IMR-90 (cell line): Measurements from ENCODE around the gene PTRH2. TPM values are rescaled to one million over a fixed set of nuclear protein-coding genes. Genes with fewer than 3 reads are reported as not detected.

Experiments used
- ATAC-seq: fragments of 200-7000 bp; cut with Tn5 transposase; 2 replicates; pipeline ENCODE4 v1.9.1; 2020; ENCODE audit warnings: low read depth, mild to moderate bottlenecking, moderate library complexity
- BruUV-seq: library from RNA; stranded (reverse); fragments of 400-500 nt; replicated peaks from 2 replicates; lab custom pipeline; 2021; lab: Mats Ljungman, UMichigan
- CTCF ChIA-PET: fragments of 300-600 bp; formaldehyde crosslinking; extraction: SDS; loops from one replicate; lab custom pipeline; 2021; ENCODE audit warnings: antibody characterized with exemption; lab: Yijun Ruan, JAX
- POLR2A ChIA-PET: fragments of 300-600 bp; sonication (Branson Sonifier 250); formaldehyde crosslinking; loops from one replicate; lab custom pipeline; 2022; ENCODE audit warnings: antibody characterized with exemption; ENCODE audit not compliant: unreplicated experiment; lab: Charles Lee
- DNase-seq: peaks from one replicate; pipeline ENCODE4 v3.0.0; 2013
- H2AFZ ChIP-seq: replicated peaks from 2 replicates; pipeline ENCODE3; 2013; ENCODE audit warnings: low read length, mild to moderate bottlenecking; ENCODE audit not compliant: poor library complexity
- H2AK5ac ChIP-seq: 2 replicates; pipeline ENCODE4 v1.6.1; 2013; ENCODE audit warnings: low read depth, low read length, inconsistent platforms
- H2AK9ac ChIP-seq: replicated peaks from 2 replicates; pipeline ENCODE3; 2013; ENCODE audit warnings: mild to moderate bottlenecking, low read depth, low read length, moderate library complexity; ENCODE audit not compliant: poor library complexity
- H2BK120ac ChIP-seq: 2 replicates; pipeline ENCODE4 v1.6.1; 2013; ENCODE audit warnings: low read depth, low read length, inconsistent platforms
- H2BK15ac ChIP-seq: 3 replicates; pipeline ENCODE4 v1.6.1; 2013; ENCODE audit warnings: low read depth, low read length, inconsistent platforms
- H2BK20ac ChIP-seq: 2 replicates; pipeline ENCODE4 v1.6.1; 2013; ENCODE audit warnings: low read depth, mild to moderate bottlenecking, inconsistent platforms, low read length, moderate library complexity
- H2BK5ac ChIP-seq: 2 replicates; pipeline ENCODE4 v1.6.1; 2013; ENCODE audit warnings: mild to moderate bottlenecking, low read depth, low read length, inconsistent platforms; ENCODE audit not compliant: poor library complexity, severe bottlenecking
- H3K14ac ChIP-seq: replicated peaks from 2 replicates; pipeline ENCODE4 v1.6.1; 2013; ENCODE audit warnings: low read depth, low read length, inconsistent platforms
- H3K18ac ChIP-seq: 2 replicates; pipeline ENCODE4 v1.6.1; 2013; ENCODE audit warnings: low read depth, low read length, control low read depth
- H3K23ac ChIP-seq: 2 replicates; pipeline ENCODE4 v1.6.1; 2013; ENCODE audit warnings: low read depth, low read length, inconsistent platforms
- H3K27ac ChIP-seq: 2 replicates; pipeline ENCODE4 v1.5.1; 2013; ENCODE audit warnings: mild to moderate bottlenecking, control low read depth, low read length; ENCODE audit not compliant: insufficient read depth
- H3K27me3 ChIP-seq: 2 replicates; pipeline ENCODE4 v1.6.1; 2013; ENCODE audit warnings: low read length; ENCODE audit not compliant: control insufficient read depth, insufficient read depth
- H3K36me3 ChIP-seq: 2 replicates; pipeline ENCODE4 v1.6.1; 2013; ENCODE audit warnings: low read length, mixed read lengths; ENCODE audit not compliant: control insufficient read depth, insufficient read depth
- H3K4ac ChIP-seq: 2 replicates; pipeline ENCODE4 v1.6.1; 2013; ENCODE audit warnings: low read depth, low read length, inconsistent platforms
- H3K4me1 ChIP-seq: 2 replicates; pipeline ENCODE4 v1.6.1; 2013; ENCODE audit warnings: low read length, mixed read lengths; ENCODE audit not compliant: control insufficient read depth, insufficient read depth
- H3K4me2 ChIP-seq: 2 replicates; pipeline ENCODE4 v1.6.1; 2013; ENCODE audit warnings: low read depth, mild to moderate bottlenecking, control low read depth, low read length, moderate library complexity
- H3K4me3 ChIP-seq: 2 replicates; pipeline ENCODE4 v1.5.1; 2013; ENCODE audit warnings: low read depth, mild to moderate bottlenecking, control low read depth, low read length, moderate library complexity; ENCODE audit not compliant: insufficient read depth
- H3K56ac ChIP-seq: 2 replicates; pipeline ENCODE4 v1.6.1; 2013; ENCODE audit warnings: low read length, inconsistent platforms; ENCODE audit not compliant: insufficient read depth; ENCODE audit errors: extremely low read depth
- H3K79me1 ChIP-seq, 2 experiments: 2 replicates each; pipeline ENCODE4 v1.6.1; 2013; ENCODE audit warnings: low read length in 2 of 2, inconsistent platforms in 1 of 2, low read depth in 1 of 2
- H3K9ac ChIP-seq: 2 replicates; pipeline ENCODE4 v1.6.1; 2013; ENCODE audit warnings: low read depth, low read length, control low read depth
- H3K9me1 ChIP-seq: 2 replicates; pipeline ENCODE4 v1.6.1; 2013; ENCODE audit warnings: low read length, inconsistent platforms; ENCODE audit not compliant: insufficient read depth
- H3K9me3 ChIP-seq: 2 replicates; pipeline ENCODE4 v1.6.1; 2013; ENCODE audit warnings: low read length; ENCODE audit not compliant: control insufficient read depth, insufficient read depth
- H4K20me1 ChIP-seq: 2 replicates; pipeline ENCODE4 v1.6.1; 2013; ENCODE audit warnings: low read length, inconsistent platforms; ENCODE audit not compliant: insufficient read depth
- H4K5ac ChIP-seq: 2 replicates; pipeline ENCODE4 v1.6.1; 2013; ENCODE audit warnings: mild to moderate bottlenecking, low read depth, low read length, control low read depth
- H4K8ac ChIP-seq, 2 experiments: 2 replicates each; pipeline ENCODE4 v1.6.1; 2013; ENCODE audit warnings: low read depth in 2 of 2, low read length in 2 of 2, control low read depth in 1 of 2, inconsistent platforms in 1 of 2
- H4K91ac ChIP-seq: 2 replicates; pipeline ENCODE4 v1.6.1; 2013; ENCODE audit warnings: low read depth, low read length, inconsistent platforms; ENCODE audit not compliant: insufficient read depth
- BHLHE40 ChIP-seq: fragments of 150-350 bp; IDR thresholded peaks from 2 replicates; pipeline ENCODE4 v1.6.1; 2016; ENCODE audit warnings: mild to moderate bottlenecking, low read depth, low read length
- CEBPB ChIP-seq: IDR thresholded peaks from 2 replicates; pipeline ENCODE4 v1.6.1; 2012; ENCODE audit warnings: low read depth, low read length, improper control_type of control experiment
- CHD1 ChIP-seq: IDR thresholded peaks from 2 replicates; pipeline ENCODE4 v1.6.1; 2012; ENCODE audit warnings: low read depth, low read length, improper control_type of control experiment
- CTCF ChIP-seq: conservative IDR thresholded peaks from 2 replicates; pipeline ENCODE4 v1.5.1; 2012; ENCODE audit warnings: mild to moderate bottlenecking, low read depth, low read length, improper control_type of control experiment
- ELK1 ChIP-seq: fragments of 150-350 bp; IDR thresholded peaks from 2 replicates; pipeline ENCODE4 v1.6.1; 2016; ENCODE audit warnings: low read depth, mild to moderate bottlenecking, low read length, moderate library complexity, borderline replicate concordance
- FOS ChIP-seq: fragments of 150-350 bp; IDR thresholded peaks from 2 replicates; pipeline ENCODE4 v1.6.1; 2016; ENCODE audit warnings: low read depth, low read length
- MAFK ChIP-seq: IDR thresholded peaks from 2 replicates; pipeline ENCODE4 v1.6.1; 2012; ENCODE audit warnings: low read depth, low read length, improper control_type of control experiment
- MAZ ChIP-seq: IDR thresholded peaks from 2 replicates; pipeline ENCODE4 v1.6.1; 2012; ENCODE audit warnings: low read depth, mild to moderate bottlenecking, low read length, improper control_type of control experiment, moderate library complexity, borderline replicate concordance
- MXI1 ChIP-seq: IDR thresholded peaks from 2 replicates; pipeline ENCODE4 v1.6.1; 2012; ENCODE audit warnings: low read depth, mild to moderate bottlenecking, low read length, moderate library complexity, borderline replicate concordance
- NFE2L2 ChIP-seq: fragments of 150-350 bp; IDR thresholded peaks from 2 replicates; pipeline ENCODE4 v1.6.1; 2016; ENCODE audit warnings: low read depth, mild to moderate bottlenecking, low read length
- POLR2A ChIP-seq: IDR thresholded peaks from 2 replicates; pipeline ENCODE4 v1.6.1; 2012; ENCODE audit warnings: mild to moderate bottlenecking, low read depth, low read length
- RAD21 ChIP-seq: IDR thresholded peaks from 2 replicates; pipeline ENCODE4 v1.6.1; 2012; ENCODE audit warnings: low read length, improper control_type of control experiment
- RCOR1 ChIP-seq: IDR thresholded peaks from 2 replicates; pipeline ENCODE4 v1.6.1; 2012; ENCODE audit warnings: mild to moderate bottlenecking, low read length, improper control_type of control experiment; ENCODE audit not compliant: insufficient replicate concordance
- RFX5 ChIP-seq: IDR thresholded peaks from 2 replicates; pipeline ENCODE4 v1.8.0; 2012; ENCODE audit warnings: low read depth, mild to moderate bottlenecking, low read length, moderate library complexity
- SMC3 ChIP-seq: fragments of 150-350 bp; IDR thresholded peaks from 2 replicates; pipeline ENCODE4 v1.6.1; 2016; ENCODE audit warnings: low read depth, mild to moderate bottlenecking, antibody characterized with exemption, low read length, moderate library complexity
- WGBS, 2 experiments: methylation state at CpG; one replicate each; pipeline versions ENCODE4 v1.1.5 to v1.1.7; 2013; ENCODE audit warnings: missing lambda C conversion rate in 2 of 2; ENCODE audit not compliant: insufficient read length in 1 of 2; ENCODE audit errors: extremely low coverage in 2 of 2; 5-methylcytosine and 5-hydroxymethylcytosine counted together
- dilution Hi-C: fragments of 300-500 bp; cut with HindIII; formaldehyde crosslinking; loops from one replicate; pipeline ENCODE4 v1.14.3; 2018; ENCODE audit warnings: low sequenced_read_pairs; ENCODE audit not compliant: unreplicated experiment
- in situ Hi-C: fragments of 300-500 bp; cut with MboI; formaldehyde crosslinking; loops from 3 replicates; pipeline ENCODE4 v1.14.3; 2019; ENCODE audit warnings: low sequenced_read_pairs, inconsistent platforms, mixed read lengths
- intact Hi-C: fragments of 100-400 bp; cut with micrococcal nuclease; formaldehyde crosslinking; loops from 2 replicates; pipeline ENCODE4 v1.10.0; 2022
- polyA plus RNA-seq, 3 experiments: library from polyadenylated mRNA; depleted of rRNA; stranded (reverse); fragments of >200 nt; gene quantifications; 2 replicates each; pipeline ENCODE4 v1.2.3, GENCODE V29; 2012; ENCODE audit warnings: low replicate concordance in 1 of 3
- total RNA-seq: library from RNA; depleted of rRNA; stranded (reverse); fragments of >200 nt; gene quantifications from 2 replicates; pipeline ENCODE4 v1.2.3, GENCODE V29; 2012
- TF ChIP-seq, protein P1 (sequence below): fragments of 150-350 bp; IDR thresholded peaks from 2 replicates; pipeline ENCODE4 v1.6.1; 2017; ENCODE audit warnings: mild to moderate bottlenecking, antibody characterized with exemption, low read length, low read depth

Gene PTRH2
- total and polyA plus RNA-seq, 2 of the 4 experiments (the other 2 are of a cell fraction) = 24.9 to 49.7 TPM

DNA sequence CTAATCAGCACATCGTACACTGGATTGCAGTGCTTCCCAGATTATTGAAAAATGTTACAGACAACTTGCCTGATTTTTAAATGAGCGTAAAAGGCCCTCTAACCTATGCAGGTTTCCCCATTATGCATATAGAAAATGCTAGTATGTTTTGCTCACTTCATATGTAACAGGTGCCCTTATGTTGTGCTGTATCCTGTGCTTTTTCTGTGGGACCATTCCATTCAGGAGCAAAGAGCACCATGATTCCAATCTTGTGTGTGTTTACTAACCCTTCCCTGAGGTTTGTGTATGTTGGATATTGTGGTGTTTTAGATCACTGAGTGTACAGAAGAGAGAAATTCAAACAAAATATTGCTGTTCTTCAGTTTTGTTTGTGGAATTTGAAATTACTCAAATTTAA is 12.9 kb downstream of the PTRH2 start:
- Histone ChIP-seq H3K27ac (no peak overlapping the region), H3K79me1 (peaks cover 36 to 63% of the 10 kb centered on the region in 2 experiments), H4K20me1 (peaks cover 43% of the 10 kb centered on the region), H2BK120ac (no peak overlapping the region), H3K23ac (no peak overlapping the region), H3K4me2 (no peak overlapping the region), H3K18ac (no peak overlapping the region), H3K9me1 (peaks cover 12% of the 10 kb centered on the region; the same call in 1 of the 2 replicates), H3K14ac (no peak overlapping the region), H2AK5ac (no peak overlapping the region), H3K36me3 (peaks cover 57% of the 10 kb centered on the region), H3K56ac (no peak overlapping the region), H4K91ac (no peak overlapping the region), H2BK15ac (no peak overlapping the region), H3K4me1 (no peaks in the 10 kb centered on the region; the same call in 1 of the 2 replicates), H2AK9ac (no peak overlapping the region), H4K5ac (no peak overlapping the region), H3K27me3 (no peaks in the 10 kb centered on the region), H3K9ac (no peak overlapping the region), H2BK5ac (no peak overlapping the region), H3K4me3 (no peak overlapping the region), H3K9me3 (no peaks in the 10 kb centered on the region), H4K8ac (no peak overlapping the region), H2BK20ac (no peak overlapping the region), H2AFZ (no peak overlapping the region), H3K4ac (no peak overlapping the region)
- WGBS, 2 experiments = no CpG with 5 or more reads among the region's 2 CpGs
- no peak for DNase-seq
- no peak for ATAC-seq
- BruUV-seq = no TSS peak
- TF ChIP-seq CEBPB (no peak), FOS (no peak), RFX5 (no peak), SMC3 (no peak), MXI1 (no peak), CTCF (no peak), MAFK (no peak), NFE2L2 (no peak), ELK1 (no peak), RCOR1 (no peak), CHD1 (no peak), RAD21 (no peak), BHLHE40 (no peak), MAZ (no peak), POLR2A (no peak)
- TF ChIP-seq, protein P1, sequence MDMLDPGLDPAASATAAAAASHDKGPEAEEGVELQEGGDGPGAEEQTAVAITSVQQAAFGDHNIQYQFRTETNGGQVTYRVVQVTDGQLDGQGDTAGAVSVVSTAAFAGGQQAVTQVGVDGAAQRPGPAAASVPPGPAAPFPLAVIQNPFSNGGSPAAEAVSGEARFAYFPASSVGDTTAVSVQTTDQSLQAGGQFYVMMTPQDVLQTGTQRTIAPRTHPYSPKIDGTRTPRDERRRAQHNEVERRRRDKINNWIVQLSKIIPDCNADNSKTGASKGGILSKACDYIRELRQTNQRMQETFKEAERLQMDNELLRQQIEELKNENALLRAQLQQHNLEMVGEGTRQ = no peak
- CTCF ChIA-PET = no interaction called here
- dilution Hi-C loops (no loop called here), intact Hi-C loops (no loop called here), in situ Hi-C loops (no loop called here)
- POLR2A ChIA-PET = no interaction called here
